ENCODE data around the gene MARVELD1.
"Not testable (repeated sequence)": the region's sequence is repeated elsewhere in the genome, so short reads cannot be mapped to it uniquely, and the experiment has no call there.

The MARVELD1 gene

DNA sequence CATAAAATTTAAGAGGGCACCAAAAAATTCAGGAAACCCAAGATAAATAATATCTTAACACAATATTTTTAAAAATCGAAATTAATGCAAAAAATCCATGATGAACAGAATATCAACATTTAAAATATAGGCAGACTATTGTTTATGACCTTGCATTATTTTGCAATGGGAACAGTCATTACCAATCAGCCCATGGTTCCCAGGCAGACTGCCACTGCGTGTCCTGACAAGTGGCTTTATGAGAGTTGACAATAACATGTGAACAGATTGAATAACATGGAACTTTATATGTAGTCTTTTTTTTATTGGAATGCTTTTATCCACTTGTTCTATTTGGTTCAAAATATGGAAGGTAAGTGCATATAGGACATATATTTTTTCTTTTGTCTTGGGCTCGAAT is 23.4 kb upstream of the MARVELD1 start:
- DNase-seq (ENCODE audit: low spot score), result no peak

- DNase-seq (ENCODE audit: low spot score), result not testable (repeated sequence)
Measured at GRCh38 chr10:97698072-97698655, 15.4 kb upstream of the MARVELD1 start.

GRCh38 chr10:97701438-97702069 is 12.0 kb upstream of the MARVELD1 start:
- peak; percentile 73 for DNase-seq (ENCODE audit: low spot score)

- no peak for DNase-seq (ENCODE audit: low spot score)
Measured at GRCh38 chr10:97703398-97704067, 10.0 kb upstream of the MARVELD1 start.

DNA sequence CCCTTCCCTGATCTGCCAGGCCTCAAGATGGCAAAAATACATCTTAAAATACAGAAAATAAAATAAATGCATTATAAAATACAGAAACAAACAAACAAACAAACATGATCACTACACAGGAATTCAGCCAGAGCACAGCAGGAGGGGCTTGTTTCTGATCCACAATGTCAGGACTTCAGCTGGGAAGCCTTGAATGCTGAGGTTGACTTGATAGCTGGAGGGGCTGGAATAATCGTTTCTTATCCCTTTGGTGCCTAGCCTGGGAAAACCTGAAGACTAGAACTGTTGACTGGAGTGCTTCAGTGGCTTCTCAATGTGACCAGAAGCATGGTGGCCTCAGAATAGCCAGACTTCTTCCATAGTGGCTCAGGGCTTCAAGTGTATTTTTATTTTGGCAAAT is 9.2 kb upstream of the MARVELD1 start:
- DNase-seq (ENCODE audit: low spot score), result no peak

- DNase-seq (ENCODE audit: low spot score), result no peak
Measured at GRCh38 chr10:97705006-97705670, 8.4 kb upstream of the MARVELD1 start.

DNA sequence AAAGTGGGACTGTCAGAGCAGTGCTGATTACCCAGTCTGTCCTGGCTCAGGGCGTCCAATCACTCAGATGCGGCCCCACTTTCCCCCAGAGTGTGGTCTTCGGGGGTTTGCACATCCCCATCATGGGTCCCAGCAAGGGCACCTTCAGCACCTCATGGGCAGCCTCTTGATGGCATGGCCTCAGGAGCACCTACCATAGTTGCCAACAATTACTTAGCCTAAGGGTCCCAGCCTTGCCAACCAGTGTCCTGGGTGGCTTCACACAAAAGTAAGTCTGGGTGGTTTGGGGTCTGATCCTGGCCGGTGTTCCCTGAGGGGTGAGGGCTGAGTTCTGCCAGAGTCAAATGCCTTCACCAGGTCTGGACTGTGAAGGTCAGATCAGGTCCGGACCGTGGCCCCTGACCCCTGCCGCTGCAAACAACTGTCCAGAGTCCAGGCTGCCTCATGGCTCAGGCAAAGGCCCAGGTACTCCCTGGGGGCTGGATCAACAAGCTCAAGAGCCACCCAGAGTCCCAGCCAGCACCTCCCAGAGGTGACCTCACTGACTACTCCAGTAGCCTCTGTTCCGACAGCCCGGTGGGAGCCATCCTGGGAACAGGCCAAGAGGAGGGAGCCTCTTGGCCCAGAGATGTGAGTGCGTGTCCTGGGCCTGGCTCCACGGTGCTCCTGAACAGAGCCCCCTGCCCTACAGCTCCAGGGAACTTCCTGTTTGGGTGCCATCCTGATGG is 6.2 kb upstream of the MARVELD1 start:
- no peak for DNase-seq (ENCODE audit: low spot score)

GRCh38 chr10:97708167-97708566 is 5.4 kb upstream of the MARVELD1 start:
- no peak for DNase-seq (ENCODE audit: low spot score)

- no peak for DNase-seq (ENCODE audit: low spot score)
Measured at GRCh38 chr10:97708976-97709946, 4.3 kb upstream of the MARVELD1 start.

DNA sequence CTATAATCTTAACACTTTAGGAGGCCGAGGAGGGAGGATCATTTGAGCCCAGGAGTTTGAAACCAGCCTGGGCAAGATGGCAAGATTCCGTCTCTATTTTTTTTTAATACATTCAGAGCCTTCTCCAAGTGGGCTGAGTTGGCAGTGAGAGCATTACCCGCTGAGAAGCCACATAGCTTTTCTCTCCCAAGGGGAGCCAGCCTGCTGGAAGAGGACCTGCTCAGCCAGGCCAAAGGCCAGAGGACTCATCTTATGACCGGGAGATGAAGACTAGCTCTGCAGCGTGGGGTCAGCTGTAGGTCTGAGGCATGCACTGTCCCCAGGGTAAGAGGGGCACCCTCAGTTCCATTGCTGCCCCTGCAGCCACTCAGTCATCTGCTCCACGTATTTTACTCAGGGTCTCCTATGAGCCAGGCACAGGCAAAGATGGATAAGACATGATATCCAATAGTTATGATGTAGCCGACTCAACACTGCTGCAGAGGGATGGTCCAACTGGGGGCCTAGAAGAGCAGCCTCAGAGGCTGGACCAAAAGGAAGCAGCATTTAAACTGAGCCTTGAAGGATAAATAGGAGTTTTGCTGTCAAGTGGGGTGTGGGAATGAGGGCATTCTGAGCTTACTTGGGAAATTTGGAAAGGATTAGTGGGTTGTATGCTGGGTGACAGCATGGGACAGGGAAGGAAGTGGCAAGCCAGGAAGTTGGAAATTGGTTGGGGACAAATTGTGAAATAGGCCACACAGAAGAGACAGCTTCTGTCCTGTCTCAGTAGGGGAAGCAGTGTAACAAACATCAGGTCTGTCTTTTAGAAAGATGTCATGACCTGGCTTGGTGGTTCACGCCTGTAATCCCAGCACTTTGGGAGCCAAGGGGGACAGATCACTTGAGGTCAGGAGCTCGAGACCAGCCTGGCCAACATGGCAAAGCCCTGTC is 1.6 kb upstream of the MARVELD1 start:
- DNase-seq (ENCODE audit: low spot score), result no peak

GRCh38 chr10:97713826-97714400 is 383 bp downstream of the MARVELD1 start:
- peak; percentile 49 for DNase-seq (ENCODE audit: low spot score)

DNA sequence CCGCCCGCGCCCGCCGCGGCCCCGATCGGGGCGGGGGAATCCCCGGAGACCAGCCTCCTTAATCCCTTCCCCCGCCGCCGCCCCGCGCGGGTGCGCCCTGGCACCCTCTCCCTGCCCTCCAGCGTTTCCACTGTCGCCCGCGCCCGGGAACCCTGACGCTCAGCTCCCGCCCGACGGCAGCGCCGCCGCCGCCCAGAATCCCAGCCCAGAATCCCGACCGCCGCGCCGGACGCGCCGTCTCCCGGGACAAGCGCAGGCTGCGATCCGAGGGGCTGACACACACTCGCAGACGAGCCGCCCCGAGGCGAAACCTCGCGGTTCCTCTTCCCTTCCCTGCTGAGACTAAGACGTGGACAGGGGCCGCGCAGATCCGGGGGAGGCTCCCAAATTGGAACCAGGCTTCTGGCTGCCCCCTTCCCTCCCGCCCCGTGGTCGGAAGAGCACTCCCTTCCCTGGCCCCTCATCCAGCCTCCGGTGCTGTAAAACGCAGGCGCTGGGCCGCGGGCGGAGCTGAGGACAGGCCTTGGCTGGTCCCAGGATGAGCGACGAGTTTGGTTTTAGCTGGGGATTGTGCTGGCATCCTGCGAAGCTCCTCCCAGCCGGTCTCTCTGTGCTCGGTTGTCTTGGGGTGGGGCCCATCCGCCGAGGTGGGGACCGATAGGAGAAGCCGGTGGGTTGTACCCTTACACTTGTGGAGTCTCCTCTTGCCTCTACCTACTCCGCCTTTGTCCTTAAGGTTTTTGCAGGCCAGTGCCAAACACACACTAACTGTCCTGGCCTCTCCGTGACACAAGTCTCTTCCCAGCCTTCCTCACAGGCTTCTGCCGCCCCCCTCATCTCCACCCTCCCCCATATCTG is 1.1 kb downstream of the MARVELD1 start:
- DNase-seq (ENCODE audit: low spot score), result no peak

GRCh38 chr10:97715259-97715874 is 1.8 kb downstream of the MARVELD1 start:
- no peak for DNase-seq (ENCODE audit: low spot score)

DNA sequence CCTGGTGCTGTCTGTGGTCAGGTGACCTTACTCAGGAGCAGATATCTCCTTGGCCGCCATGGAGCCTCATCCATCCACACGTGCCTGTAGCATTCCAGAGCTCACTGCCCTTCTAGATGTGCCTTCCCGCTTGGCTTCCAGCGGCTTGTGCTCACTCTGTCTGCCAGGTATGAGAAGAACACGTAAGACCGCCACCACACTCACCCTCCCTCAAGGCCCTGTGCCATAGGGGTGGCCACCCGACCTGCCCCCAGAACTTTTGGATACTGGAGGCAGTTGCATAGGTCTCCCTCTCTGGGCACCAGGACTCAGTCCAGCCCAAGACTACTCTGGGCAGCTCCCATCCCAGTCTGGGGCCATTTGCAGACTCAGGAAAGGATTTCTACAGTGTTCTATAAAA is 4.1 kb downstream of the MARVELD1 start:
- no peak for DNase-seq (ENCODE audit: low spot score)

DNA sequence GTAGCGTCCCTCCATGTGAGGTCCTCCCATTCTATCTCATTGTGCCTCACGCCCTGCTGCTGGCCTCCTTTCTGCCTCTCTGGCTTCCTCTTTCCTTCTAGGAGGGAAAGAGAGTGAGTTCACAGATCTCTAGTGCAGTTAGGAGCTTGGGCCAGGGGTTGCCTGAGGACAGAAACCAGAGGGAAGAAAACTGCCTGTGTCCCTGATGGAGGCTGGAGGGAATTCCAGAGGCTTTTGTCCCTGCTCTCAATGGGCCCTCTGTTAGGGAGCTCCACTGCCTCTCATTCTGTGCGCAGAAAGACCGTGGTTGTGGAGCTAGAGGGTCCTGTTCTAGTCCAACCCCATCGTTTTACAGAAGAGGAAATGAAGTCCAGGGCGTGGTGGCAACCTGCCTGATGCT is 4.6 kb downstream of the MARVELD1 start:
- no peak for DNase-seq (ENCODE audit: low spot score)

DNA sequence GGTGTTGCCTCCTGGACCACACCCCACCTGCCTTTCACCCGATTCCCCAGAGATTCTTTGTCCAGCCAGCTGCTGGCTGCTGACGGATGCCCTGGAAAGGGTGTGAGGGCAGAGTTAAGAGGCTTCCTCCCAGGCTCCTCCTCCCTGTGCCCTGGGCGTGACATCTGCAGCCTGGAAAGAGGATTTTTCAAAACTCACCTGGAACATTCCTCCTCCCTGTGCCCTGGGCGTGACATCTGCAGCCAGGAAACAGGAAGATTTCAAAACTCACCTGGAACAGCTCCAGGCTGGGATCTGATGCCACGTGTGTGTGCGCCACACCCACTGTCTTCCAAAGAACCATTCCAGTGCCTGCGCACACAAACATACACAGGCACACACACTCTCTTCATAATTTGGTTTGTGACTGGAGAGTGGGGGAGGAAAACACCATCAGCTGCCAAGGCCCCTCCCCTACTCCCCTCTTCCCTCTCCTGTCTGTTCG is 5.2 kb downstream of the MARVELD1 start:
- DNase-seq (ENCODE audit: low spot score), result no peak

DNA sequence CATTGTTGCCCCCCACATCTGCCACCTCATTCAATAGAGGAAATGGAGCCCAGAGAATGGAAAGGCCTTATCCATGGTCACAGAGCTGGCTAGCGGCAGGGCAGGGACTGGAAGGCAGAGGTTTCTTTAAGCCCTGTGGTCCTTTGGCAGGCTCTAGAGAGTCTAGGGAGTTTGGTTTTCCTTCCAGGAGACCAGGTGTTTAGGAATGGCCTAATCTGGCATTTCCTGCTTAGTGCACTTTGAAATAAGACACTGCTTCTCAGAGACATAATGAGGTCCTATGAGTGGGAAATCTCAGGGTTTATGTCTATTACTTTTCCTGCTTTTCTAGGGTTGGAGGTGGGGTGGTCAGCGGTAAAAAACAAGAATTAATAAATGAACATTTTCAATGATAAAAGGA is 6.1 kb downstream of the MARVELD1 start:
- DNase-seq (ENCODE audit: low spot score), result no peak

Data from activated CD4-positive, alpha-beta T cell treated with anti-CD3 and anti-CD28 coated beads, Interleukin-2, Interleukin-4, amounts not matched to agents 100 ng/mL and 50 ng/mL, durations not matched to agents 16 hours and 8 hours (primary cell).